Body of pancreas (tissue), 4 donors: ENCODE results near the gene SLC26A9. TPM values are rescaled to one million over a fixed set of nuclear protein-coding genes. Genes with fewer than 3 reads are reported as not detected.

ENCODE experiments used
- ATAC-seq: fragments of 150-250 bp; one replicate; pipeline ENCODE4 v1.9.1; 2016
- DNase-seq, 4 donors: peaks; one replicate each; pipeline ENCODE4 v3.0.0-alpha.2; 2019
- H3K27ac ChIP-seq, 4 donors: fragments of 200-600 bp; sonication (generic); 1 replicate in 3 of 4; 2 replicates in 1 of 4; pipeline versions ENCODE4 v1.5.1 to v1.6.1; 2016 to 2019; ENCODE audit warnings: mild to moderate bottlenecking in 1 of 4, mixed read lengths in 1 of 4, moderate library complexity in 1 of 4
- H3K27me3 ChIP-seq, 2 donors: fragments of 200-600 bp; sonication (generic); one replicate each; pipeline ENCODE4 v1.6.0; 2016; ENCODE audit warnings: mild to moderate bottlenecking in 1 of 2
- H3K36me3 ChIP-seq, 2 donors: fragments of 200-600 bp; sonication (generic); replicated peaks in 1 of 2; 2 replicates each; pipeline ENCODE4 v1.5.1; 2016; ENCODE audit warnings: low read depth in 2 of 2; ENCODE audit not compliant: insufficient read depth in 1 of 2
- H3K4me1 ChIP-seq: fragments of 200-600 bp; sonication (generic); one replicate; pipeline ENCODE4 v1.6.0; 2016
- H3K4me3 ChIP-seq, 2 donors: fragments of 200-600 bp; sonication (generic); 1 replicate in 1 of 2; 2 replicates in 1 of 2; pipeline ENCODE4 v1.5.1; 2016 to 2019
- H3K9me3 ChIP-seq, 3 donors: fragments of 200-600 bp; sonication (generic); 1 replicate in 2 of 3; 2 replicates in 1 of 3; pipeline ENCODE4 v1.5.1; 2016
- POLR2A ChIP-seq, 3 donors: fragments of 450-650 bp; IDR thresholded peaks; one replicate each; pipeline ENCODE4 v1.6.1; 2016; ENCODE audit warnings: antibody characterized with exemption in 3 of 3, mild to moderate bottlenecking in 2 of 3
- WGBS, 2 donors: methylation state at CpG; one replicate each; pipeline ENCODE4 v1.1.5; 2017; 5-methylcytosine and 5-hydroxymethylcytosine counted together
- intact Hi-C: fragments of 100-400 bp; cut with DNase I; formaldehyde crosslinking; loops from one replicate; pipeline ENCODE4 v1.15.1; 2023
- total RNA-seq, 2 donors: library from RNA; depleted of rRNA; stranded (reverse); fragments of >200 nt; gene quantifications; one replicate each; pipeline ENCODE4 v1.1.0, GENCODE V29; 2016
- TF ChIP-seq, protein P1 (sequence below), 7 experiments: fragments of 450-650 bp in 4 of 7; fragments of 200-600 bp in 3 of 7; sonication (generic) in 3 of 7; IDR thresholded peaks; one replicate each; pipeline ENCODE4 v1.5.1; 2016 to 2019; ENCODE audit warnings: antibody characterized with exemption in 7 of 7

SLC26A9 gene
- total RNA-seq, 2 donors from 2014 or later: 0.78 to 1.6 TPM

DNA sequence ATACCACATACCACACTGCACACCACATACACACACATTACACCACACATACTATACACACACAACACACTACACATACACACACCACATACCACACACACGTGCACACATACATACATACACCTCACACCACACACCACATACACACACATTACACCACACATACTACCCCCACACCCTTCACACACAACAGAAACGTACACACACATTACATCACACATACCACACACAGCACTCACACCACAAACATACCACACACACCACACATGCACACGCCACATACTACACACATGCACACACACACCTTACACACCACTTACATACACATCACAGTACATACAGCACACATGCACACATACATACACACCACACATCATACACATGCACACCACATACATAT is 31.5 kb upstream of the SLC26A9 start:
- peaks cover 19% of the 10 kb centered on the region for H3K4me1 ChIP-seq

DNA sequence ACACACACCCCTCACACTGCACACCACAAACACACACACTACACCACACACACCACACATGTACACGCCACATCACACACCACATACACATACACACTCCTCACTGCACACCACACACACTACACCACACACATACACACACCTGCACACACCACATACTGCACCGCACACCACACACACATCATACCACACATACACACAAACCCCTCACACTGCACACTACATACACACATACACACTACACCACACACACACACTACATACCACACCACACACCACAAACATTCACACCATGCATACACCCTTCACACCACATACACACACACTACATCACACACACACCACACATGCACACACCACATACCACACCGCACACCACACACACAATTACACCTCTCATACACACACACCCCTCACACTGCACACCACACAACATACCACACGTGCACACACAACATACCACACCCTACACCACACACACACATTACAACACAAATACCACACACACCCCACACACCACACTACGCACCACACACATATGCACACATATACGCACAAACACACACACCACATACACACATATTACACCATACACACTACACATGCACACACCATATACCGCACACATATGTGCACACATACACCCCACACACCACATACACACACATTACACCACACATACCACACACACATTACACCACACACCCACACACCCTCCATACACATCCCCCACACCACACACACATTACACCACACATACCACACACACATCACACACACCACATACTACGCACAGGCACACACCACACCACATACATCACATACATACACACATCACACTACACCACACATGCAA is 30.3 kb upstream of the SLC26A9 start:
- H3K27ac ChIP-seq: no peak overlapping the region
- H3K4me1 ChIP-seq: peaks cover 19% of the 10 kb centered on the region
- H3K4me3 ChIP-seq: no peak overlapping the region
- DNase-seq (no peak), ATAC-seq (no peak)
- intact Hi-C loops: loop anchor here (10.0 kb wide), 1 partner anchor 309 kb away; no protein-coding TSS in a partner anchor
- H3K9me3 ChIP-seq: no peaks in the 10 kb centered on the region
- 91 to 92% methylated on average over 8 of the region's 8 CpGs for WGBS, 2 donors
- H3K36me3 ChIP-seq: no peaks in the 10 kb centered on the region
- TF ChIP-seq POLR2A (IDR thresholded peaks at IDR 0.05): no peak
- TF ChIP-seq, protein P1, sequence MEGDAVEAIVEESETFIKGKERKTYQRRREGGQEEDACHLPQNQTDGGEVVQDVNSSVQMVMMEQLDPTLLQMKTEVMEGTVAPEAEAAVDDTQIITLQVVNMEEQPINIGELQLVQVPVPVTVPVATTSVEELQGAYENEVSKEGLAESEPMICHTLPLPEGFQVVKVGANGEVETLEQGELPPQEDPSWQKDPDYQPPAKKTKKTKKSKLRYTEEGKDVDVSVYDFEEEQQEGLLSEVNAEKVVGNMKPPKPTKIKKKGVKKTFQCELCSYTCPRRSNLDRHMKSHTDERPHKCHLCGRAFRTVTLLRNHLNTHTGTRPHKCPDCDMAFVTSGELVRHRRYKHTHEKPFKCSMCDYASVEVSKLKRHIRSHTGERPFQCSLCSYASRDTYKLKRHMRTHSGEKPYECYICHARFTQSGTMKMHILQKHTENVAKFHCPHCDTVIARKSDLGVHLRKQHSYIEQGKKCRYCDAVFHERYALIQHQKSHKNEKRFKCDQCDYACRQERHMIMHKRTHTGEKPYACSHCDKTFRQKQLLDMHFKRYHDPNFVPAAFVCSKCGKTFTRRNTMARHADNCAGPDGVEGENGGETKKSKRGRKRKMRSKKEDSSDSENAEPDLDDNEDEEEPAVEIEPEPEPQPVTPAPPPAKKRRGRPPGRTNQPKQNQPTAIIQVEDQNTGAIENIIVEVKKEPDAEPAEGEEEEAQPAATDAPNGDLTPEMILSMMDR (IDR thresholded peaks at IDR 0.05): no peak
- no peaks in the 10 kb centered on the region for H3K27me3 ChIP-seq

More for the DNA sequence above, 31.5 kb upstream of the SLC26A9 start:
- no peak overlapping the region for H3K4me3 ChIP-seq
- no peak overlapping the region for H3K27ac ChIP-seq
- H3K9me3 ChIP-seq: no peaks in the 10 kb centered on the region
- H3K36me3 ChIP-seq: no peaks in the 10 kb centered on the region
- DNase-seq (no peak), ATAC-seq (no peak)
- TF ChIP-seq, protein P1 (IDR thresholded peaks at IDR 0.05): no peak
- no peak for TF ChIP-seq POLR2A (IDR thresholded peaks at IDR 0.05)
- intact Hi-C loops: loop anchor here (5.0 to 10.0 kb wide), 3 partner anchors 52 to 310 kb away; no protein-coding TSS in a partner anchor
- WGBS, 2 donors: 75 to 87% methylated on average over 3 of the region's 3 CpGs
- no peaks in the 10 kb centered on the region for H3K27me3 ChIP-seq

DNA sequence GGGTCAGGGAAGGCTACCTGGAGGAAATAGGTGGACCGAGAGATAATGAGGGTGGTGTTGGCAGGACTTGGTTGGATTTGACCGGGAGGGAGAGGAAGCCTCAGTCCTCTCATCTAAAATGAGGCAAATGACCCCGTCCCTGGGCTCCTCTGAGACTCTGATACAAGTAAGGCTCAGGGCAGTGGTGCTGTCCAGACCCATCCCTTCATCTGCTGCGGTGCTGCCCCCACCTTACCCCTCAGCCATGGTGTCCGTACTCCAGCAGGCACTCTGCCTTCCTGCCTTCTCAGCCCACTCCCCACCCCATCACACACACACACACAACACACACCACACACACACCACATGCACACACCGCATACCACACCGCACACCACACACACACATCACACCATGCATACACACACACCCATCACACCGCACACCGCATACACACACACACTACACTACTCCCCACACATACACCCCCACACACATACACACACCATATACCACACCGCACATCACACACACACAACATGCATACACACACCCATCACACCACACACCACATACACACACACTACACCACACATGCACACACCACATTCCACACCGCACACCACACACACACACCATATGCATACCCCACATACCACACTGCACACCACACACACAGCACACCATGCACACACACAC is 29.4 kb upstream of the SLC26A9 start:
- TF ChIP-seq, protein P1 (IDR thresholded peaks at IDR 0.05): no peak
- no peak for TF ChIP-seq POLR2A (IDR thresholded peaks at IDR 0.05)
- Histone ChIP-seq H3K36me3 (no peaks in the 10 kb centered on the region), H3K4me3 (no peak overlapping the region), H3K4me1 (peaks cover 19% of the 10 kb centered on the region), H3K27me3 (no peaks in the 10 kb centered on the region), H3K9me3 (no peaks in the 10 kb centered on the region), H3K27ac (no peak overlapping the region)
- DNase-seq (no peak), ATAC-seq (no peak)
- 87 to 88% methylated on average over 11 of the region's 11 CpGs for WGBS, 2 donors
- intact Hi-C loops: loop anchor here (10.0 kb wide), 1 partner anchor 308 kb away; no protein-coding TSS in a partner anchor

DNA sequence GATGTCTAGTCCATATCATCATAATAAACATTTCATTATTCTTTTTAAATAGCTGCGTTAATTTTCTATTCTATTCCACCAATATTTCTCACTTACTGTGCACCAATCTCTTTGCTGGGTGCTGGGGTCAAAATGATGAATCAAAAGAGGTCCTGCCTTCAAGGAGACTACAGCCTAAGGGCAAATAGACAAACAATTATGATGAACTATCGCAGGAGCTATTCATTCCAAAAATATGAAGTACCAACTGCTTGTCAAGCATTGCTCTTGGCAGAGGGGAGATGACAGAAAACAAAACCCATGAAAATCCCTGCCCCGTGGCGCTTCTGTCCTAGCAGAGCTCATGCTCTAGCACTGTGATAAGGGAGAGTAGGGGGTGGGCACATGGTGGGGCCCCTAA is 28.8 kb upstream of the SLC26A9 start:
- Histone ChIP-seq H3K27me3 (no peaks in the 10 kb centered on the region), H3K4me1 (peaks cover 18% of the 10 kb centered on the region), H3K27ac (no peak overlapping the region), H3K36me3 (no peaks in the 10 kb centered on the region), H3K4me3 (no peak overlapping the region), H3K9me3 (no peaks in the 10 kb centered on the region)
- no peak for DNase-seq
- TF ChIP-seq, protein P1 (IDR thresholded peaks at IDR 0.05): no peak
- no peak for TF ChIP-seq POLR2A (IDR thresholded peaks at IDR 0.05)
- no peak for ATAC-seq
- WGBS, 2 donors: 87 to 89% methylated on average over 4 of the region's 4 CpGs
- intact Hi-C loops: loop anchor here (10.0 kb wide), 1 partner anchor 307 kb away; no protein-coding TSS in a partner anchor
